Activated CD4-positive, alpha-beta T cell treated with anti-CD3 and anti-CD28 coated beads, Interleukin-2, amount 50 U/mL, for 24 hours (primary cell): Measurements from ENCODE around the gene CXCL1.

Source experiments
- DNase-seq, 2 donors: peaks; one replicate each; pipeline ENCODE4 v3.0.0-alpha.2; 2020; ENCODE audit warnings: low read depth in 1 of 2, low spot score in 1 of 2

Gene CXCL1

DNA sequence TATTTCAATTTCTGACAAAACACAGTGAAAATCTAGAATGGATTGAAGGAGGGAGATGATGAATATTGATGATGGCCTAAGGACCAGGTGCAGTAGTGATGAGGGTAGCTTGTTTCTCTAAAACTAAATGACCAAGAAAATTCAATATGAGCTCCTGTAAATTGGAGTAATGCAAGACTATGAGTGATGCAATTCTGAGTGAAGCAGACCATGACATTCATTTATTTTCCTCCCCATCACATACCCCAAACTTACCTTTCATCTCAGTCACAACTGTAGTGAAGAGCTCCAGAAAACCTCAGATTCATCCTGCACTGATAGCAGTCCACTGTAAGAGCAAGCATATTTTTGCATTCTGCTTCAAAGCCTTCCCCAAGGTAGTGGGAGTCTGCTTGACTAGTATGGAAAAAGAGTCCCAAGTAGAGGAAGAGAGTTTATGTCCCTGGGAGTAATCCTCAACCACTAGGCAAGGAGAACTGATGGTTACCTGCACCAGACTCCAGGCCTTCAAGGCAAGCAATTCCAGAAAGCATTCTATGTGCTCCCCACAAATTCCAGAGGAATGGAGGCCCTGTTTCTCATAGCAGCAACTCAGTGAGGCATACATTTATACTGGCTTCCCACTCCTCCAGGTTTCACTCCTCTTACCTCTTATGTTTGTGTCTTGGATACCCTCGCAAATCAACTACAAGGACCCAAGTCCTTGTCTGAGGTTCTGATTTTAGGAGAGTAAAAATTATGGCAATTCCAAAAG lies 47.2 kb downstream of the CXCL1 start:
- DNase-seq: no peak

GRCh38 chr4:73917081-73917501 lies 47.9 kb downstream of the CXCL1 start:
- no peak for DNase-seq

DNA sequence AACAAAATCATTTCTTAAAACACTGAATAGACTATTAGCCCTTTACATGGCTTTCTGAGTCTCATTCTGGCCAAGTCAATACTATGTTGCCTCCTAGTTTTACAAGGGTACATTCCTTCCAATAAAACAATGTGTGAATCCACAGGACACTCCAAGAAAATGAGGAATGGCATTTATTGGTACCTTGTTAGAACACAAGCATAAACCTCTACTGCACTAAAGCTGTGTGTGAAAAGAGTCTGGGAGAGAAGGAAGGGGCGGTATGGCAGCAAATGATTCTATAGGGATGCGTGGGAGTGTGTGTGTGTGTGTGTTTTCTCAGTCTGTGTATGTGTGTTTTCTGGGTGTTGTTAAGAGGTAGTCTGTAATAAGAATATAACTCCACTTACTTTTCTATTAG lies 48.9 kb downstream of the CXCL1 start:
- DNase-seq: no peak

GRCh38 chr4:73919691-73920090 lies 50.5 kb downstream of the CXCL1 start:
- DNase-seq: no peak
